NK-92 treated with Interleukin-12 subunit alpha and Interleukin-12 subunit beta, amount 100 ng/mL, for 24 hours (cell line): ENCODE data around the gene CALML4.
"Not testable (repeated sequence)": the region's sequence is repeated elsewhere in the genome, so short reads cannot be mapped to it uniquely, and the experiment has no call there.

ENCODE experiments used
- DNase-seq: peaks from one replicate; lab custom pipeline; 2025; lab: John Stamatoyannopoulos, UW

The CALML4 gene, protein sequence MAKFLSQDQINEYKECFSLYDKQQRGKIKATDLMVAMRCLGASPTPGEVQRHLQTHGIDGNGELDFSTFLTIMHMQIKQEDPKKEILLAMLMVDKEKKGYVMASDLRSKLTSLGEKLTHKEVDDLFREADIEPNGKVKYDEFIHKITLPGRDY

DNA sequence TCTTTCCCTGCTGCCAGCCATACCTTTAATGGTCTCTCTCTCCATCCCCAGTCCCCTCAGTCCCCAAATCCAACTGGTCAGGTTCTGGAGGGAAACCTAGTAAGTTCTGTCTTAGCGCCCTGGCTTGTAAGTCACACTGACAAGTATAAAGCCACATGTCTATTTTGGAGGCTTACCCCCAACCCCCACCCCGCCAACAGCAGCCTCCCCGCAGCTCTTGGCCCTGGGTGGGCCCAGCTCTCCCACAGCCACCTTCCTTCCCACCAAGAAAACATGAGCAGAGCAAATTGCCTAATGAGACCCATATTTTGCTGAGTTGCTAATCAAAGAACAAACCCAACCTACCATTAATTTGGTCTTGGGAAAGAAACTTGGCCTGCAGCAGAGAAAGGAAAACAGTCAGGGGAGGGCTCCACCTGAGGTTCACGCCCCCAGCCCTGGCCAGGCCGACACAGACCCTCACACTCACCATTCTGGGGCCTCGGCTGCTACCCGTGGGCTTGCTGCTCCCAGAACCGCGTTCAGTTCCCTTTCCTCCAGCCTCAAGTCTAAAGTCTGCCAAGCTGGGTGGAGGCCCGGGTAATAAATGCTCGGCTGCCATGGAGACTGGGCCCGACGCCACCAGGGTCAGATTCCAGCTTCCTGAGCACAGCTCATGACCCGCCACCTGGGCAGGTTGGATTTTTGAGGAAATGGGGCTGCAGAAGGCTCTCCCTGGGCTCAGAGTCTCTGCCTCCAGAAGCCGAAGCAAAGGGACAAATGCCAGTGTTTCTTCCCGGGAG lies at the start of gene CALML4:
CALML4 (minus strand) TSS at position 557 of the 782 bp plus-strand sequence; CDS start at position 472, 85 bp downstream.
- DNase-seq: no peak

DNA sequence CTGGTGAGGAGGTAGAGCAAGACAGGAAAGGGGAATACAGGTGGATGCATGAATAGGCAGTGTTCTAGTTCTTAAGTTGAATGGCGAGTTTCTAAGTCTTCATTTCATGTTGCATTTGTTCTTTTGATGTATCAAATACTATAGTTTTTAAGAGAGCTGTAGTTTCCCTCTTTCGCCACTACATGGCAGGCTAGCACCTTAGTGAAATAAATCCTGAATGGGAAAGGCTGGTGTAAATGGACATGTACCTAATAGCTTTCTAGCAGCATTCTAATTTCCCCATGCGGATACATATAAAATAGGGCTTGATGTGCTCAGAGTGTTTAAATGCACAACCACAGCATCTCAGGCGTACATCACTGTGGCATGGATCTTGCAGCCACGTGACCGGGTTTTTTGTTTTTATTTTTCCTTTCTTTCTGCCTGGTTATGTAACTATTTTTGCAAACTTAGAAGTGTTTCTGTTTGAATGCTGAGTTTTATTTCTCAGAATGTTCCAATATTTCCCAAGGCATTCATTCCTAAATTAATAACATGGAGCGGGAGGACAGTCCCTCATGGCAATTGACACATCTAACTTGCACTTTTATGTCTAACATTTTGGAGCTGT lies 47.9 kb upstream of the CALML4 start:
- DNase-seq: no peak

DNA sequence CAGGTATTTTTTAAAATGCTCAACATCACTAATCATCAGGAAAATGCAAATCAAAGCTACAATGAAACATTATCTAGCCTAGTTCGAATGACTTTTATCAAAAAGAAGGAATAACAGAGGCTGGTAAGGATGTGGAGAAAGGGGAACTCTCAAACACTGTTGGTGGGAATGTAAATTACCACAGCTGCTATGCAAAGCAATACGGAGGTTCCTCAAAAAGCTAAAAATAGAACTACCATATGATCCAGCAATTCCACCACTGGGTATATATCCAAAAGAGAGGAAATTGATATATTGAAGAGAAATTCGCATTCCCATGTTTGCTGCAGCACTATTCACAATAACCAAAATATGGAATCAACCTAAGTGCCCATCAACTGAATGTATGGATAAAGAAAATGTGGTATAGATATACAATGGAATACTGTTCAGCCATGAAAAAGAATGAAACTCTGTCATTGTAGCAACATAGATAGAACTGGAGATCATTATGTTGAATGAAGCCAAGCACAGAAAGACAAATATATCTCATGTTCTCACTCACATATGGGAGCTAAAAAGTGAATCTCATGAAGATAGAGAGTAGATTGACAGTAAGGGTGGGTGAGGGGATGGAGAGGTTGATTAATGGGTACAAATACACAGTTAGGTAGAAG lies 44.1 kb upstream of the CALML4 start:
- no peak for DNase-seq

DNA sequence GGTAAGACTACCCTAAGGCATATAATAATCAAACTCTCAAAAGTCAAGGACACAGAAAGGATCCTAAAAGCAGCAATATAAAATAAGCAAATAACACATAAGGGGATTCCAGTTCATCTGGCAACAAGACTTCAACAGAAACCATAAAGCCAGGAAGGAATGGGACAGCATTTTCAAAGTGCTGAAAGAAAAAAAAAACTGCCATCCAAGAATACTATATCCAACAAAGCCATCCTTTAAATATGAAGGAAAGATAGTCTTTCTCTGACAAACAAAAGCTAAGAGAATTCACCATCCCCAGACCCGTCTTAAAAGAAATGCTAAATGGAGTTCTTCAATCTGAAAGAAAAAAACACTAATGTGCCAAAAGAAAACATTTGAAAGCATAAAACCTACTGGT lies 39.1 kb upstream of the CALML4 start:
- no peak for DNase-seq

DNA sequence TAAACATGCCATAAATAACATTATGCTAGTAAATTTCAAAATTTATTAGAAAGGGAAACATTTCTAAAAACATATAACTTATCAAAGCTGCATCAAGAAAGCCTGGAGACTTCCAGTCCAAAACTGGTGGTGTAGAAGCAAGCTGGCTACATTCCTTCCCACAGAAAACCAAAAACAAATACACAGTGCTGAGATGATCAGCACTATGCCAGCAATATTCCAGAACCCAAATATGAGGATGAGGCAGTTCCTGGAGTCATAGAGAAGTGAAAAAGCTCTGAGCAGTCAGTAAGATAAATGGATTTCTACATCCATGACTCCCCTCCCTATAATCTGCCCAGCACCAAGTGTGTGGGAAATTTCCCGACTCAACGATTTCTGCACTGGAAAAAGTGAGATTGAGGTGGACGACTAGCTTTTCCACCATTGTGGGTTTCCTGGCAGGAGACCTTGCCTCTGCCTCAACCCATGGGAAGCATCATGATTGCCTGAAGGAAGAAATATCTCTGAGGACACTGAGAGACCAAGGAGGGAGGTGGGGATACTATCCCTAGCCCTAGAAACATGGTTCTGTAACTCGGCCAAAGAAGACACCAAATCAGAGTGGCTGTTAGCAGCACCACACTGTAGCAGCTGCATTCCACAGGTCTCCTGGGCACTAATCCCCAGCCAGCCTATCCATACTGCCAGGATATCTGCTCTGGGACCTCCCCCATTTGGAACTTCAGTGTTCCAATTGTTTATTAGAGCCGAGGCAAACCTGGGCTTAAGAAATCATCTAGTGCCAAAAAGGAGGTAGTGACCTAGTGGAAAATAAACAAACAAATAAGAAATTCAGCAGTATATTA lies 36.2 kb upstream of the CALML4 start:
- DNase-seq: no peak

DNA sequence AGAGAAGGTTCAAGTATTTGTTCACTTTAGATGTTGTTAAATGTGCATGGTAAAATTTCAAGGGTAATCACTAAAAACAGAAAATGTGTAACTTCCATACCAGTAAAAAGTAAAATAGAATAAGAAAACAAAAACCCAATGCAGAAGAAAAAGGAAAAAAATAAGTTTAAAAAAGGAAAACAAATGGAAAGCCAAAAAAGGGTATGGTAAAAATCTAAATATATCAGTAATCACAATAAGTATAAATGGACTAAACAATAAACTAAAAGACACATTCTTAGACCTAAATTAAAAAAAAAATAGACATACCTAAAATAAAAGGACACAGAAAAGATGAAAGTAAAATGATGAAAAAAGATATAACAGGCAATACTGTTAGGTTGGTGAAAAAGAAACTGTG lies 33.9 kb upstream of the CALML4 start:
- no peak for DNase-seq

DNA sequence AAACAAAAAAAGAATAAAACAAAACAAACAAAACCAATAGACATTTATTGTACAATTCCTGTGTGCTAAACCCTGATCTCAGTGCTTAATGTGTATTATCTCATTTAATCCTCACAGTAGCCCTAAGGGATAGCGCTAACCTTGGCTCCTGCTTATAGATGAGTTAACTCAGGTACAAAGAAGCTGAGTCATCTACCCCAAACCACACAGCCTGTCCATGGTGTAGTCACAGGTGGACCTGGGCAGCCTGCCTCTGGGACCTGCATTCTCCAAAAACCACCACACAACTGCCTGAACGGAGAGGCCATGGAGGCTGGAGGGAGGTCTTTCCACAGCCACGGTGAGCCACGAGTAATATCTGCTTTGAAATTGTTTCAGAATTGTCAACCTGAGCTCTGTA lies 29.9 kb upstream of the CALML4 start:
- DNase-seq: no peak

DNA sequence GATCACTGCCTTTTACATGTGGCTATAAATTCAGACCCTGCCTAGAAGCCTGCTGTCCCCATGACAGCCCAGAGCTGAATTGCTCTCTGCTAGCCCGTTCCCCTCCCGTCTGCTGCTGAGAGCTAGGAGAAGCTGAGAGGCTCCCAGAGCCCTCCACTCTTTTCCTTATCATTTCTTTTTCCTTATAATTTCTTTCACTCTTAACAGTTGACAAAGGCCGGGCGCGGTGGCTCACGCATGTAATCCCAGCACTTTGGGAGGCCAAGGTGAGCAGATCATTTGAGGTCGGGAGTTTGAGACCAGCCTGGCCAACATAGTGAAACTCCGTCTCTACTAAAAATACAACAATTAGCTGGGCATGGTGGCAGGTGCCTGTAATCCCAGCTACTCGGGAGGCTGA lies 29.4 kb upstream of the CALML4 start:
- not testable (repeated sequence) for DNase-seq

DNA sequence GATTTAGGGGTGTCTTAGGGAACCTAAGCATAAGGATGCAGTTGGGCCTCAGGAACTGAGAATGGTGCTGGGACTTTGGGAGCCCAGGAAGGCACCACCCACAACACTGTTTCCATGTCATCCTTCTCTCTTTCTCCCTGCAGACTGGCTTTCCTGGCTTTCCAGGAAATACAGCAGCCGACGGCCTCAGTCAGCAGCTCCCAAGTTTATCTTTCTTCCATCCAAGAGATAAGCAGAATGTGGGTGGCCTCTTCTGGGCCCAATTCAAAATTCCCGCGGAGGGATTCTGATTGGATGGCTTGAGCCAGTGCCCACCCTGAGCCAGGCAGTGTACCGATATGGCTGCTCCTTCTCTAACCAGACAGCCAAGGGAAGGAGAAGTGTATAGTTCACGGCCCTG lies 28.9 kb upstream of the CALML4 start:
- DNase-seq: no peak

DNA sequence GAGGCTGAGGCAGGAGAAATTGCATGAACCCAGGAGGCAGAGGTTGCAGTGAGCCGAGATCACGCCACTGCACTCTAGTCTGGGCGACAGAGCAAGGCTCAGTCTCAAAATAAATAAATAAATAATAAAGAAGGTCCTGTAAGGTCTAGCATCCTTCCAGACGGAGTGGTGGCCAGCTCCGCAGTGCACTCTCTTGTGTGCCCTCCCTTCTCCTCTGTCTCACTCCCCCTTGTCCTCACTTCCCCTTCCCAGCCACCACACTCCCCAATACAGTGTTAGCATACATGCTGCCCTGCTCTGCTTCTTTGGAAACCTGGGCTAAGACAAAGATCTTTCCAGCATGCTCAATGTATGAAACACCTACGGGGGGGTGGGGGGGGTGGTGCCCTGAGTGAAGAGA lies 27.8 kb upstream of the CALML4 start:
- DNase-seq: no peak

DNA sequence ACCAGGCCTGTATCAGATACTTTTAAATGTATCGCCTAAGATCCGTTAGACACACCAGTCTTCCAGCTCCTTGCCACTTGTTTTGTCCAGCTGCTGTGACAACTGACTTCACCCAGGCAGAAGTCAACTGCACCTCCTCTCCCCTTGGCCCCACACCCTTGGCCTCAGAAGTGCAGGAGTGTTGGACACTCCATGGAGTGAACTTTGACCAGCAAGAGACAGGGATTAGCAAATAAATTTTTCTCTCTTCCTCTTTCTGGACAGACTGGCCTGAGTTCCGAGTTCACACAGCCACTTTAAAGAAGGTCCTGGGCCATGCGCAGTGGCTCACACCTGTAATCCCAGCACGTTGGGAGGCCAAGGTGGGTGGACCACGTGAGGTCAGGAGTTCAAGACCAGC lies 27.3 kb upstream of the CALML4 start:
- DNase-seq: no peak

DNA sequence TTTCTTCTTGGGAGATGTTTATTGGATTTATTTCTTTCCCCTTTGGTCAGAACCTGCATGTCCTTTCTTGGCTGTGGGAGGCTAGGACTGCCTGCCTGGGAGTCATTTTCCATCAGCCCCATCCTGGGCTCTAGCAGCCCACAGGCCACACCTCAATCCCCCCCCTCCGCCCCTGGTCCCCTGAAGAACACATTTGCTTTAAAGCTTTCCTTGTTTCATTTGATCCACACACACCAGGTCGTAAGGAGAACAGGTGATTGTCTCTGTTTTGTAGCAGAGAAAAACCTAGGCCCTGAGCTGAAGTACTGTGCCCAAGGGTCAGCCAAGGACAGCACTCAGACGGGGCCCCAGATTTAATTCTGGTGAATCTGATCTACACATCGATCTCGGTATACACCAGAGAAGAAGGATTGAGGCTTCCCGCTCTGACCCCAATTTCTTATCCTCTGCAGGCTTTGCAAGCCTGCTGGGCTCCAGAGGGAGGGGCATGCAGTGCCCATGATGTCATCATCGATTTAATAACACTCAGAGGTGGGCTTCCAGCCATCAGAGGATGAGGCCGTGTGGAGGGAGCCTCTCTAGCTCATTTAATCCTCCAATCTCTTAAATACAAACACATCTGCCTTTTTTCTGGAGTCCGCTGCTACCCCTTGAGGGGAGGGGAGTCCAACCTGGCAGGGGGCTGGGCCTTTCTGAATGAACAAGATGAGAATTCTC lies 26.1 kb upstream of the CALML4 start:
- DNase-seq: no peak

DNA sequence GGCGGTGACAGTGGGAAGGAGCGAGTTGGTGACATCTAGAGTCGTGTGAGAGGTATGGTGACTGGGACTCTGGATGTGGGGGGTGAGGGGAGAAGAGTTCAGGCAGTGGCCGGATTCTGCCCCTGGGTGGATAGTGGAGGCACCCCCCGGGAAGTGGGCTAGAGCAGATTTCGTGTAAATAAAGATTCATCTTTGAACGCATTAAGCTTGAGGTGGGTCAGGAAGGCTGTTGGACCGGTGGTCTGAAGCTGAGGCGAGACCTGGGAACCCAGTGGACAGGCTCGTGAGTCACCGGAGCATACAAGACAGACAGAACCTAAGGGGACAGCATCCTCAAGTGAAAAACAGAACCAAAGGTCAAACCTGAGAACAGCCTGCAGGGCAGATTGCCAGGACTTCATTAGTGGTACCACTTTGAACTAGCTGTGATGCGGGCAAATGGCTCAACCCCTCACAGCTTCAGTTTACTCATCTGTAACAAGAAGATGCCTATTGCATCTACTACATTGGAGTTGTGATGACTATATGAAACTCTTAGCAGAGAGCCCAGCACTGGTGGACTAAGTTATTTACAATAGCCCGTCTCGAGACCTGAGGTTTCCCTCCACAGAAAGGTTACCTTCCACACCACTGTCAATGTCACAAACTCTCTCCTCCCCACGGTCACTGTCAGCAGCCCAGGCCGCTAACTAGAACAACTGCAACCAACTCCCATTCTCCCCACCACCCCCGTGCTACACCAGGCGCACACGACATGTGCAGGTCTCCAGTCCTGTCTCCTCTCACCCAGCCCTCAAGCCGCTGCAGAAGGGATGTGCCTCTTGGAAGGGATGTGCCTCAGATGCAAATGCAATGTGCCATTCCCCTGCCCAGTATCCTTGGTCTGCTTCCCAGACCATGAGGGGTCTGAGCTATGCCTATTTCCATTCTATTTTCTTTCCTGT lies 25.3 kb upstream of the CALML4 start:
- DNase-seq: no peak

DNA sequence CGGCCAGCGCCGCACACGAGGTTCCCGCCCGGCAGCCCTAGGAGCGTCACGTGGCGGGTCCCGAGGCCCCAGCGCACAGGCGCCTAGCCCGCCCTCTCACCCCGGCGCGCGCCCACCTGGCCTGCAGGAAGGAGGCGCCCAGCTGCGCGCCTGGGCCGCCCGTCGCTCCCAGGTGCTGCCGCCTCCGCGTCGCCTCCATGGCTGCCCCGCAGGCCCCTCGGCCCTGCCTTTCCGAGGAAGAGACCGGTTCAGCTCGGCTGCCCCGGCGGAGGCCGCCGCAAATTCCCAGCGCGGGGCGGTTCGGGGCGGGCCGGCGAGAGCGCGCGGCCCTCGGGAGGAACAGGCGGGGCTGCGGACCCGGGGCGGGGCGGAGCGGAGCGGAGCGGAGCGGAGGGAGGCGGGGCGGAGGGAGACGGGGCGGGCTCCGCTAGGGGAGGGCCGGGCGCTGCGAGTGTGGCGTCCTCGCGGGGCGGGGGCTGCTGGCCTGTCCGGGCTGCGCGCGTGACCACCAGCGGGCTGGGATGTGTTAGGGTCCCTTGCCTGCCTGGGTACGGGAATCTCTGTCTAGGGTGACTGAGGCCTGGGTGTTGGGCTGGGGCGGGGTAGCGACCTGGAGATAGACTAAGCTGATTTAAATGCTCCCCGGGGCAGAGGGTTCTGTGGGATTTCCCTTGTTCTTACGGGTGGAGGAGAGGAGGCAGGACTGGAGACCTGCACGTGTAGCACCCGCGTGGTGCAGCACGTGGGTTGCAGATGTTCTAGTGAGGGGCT lies 24.4 kb upstream of the CALML4 start, which contains the start of gene CLN6:
CLN6 (minus strand) TSS at position 343 of the 771 bp plus-strand sequence; CDS start at position 199, 144 bp downstream.
- DNase-seq: peak; percentile 80

DNA sequence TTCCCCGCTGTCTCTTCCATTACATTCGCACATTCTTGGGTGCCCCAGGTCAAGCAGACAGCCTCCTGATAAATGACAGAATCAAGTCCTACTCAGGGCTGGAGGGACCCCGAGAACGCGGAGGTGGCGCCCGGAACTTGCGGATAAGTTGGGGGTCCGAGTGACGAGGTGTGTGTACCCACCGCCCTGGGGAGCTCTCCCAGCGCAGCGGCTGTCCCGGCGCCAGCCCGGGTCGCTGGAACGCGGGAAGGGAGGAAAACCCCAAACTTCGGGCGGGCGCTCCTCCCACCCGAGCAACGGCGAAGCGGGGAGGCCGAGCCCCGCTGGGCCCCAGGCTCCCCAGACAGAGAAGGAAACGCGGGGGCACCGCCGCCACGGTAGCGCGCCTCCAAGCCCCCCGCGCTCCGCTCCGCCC lies 23.8 kb upstream of the CALML4 start:
- no peak for DNase-seq

DNA sequence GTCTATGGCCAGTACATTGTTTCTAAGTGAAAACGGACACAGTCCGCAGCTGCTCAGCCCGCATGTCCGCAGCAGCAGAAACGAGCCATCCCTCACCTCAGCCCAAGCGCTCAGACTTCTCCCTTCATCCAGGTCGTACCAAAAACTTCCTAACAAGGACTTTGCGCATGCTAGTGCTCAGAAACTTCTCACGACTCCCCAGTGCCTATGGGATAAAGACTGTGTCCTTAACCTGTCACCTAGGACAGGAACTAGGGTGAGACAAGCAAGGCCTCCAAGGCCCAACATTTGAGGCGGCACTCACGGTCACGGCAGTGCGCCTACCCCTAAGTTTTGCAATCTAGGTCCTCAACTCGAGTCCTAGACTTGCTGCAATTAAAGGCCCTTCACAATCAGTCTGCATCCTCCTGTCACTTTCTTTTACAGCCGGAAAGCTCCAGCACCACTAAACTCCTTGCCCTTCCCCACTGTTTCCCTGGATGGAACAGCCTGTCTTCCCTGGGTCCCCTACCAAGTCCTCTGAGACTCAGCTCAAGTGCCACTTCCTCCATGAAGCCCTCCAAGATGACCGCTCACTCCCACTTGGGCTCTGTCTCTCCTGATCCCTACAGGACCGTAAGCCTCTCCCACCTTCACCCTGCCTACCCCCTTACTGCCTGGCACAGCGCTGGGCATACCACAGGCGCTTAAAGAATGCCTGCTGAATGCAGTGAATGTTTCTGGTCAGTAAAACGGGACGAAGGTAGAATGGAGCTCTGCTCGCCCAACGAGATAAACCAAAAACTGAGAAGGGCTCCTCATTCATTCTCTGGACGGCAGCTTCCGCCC lies 23.2 kb upstream of the CALML4 start:
- DNase-seq: no peak

DNA sequence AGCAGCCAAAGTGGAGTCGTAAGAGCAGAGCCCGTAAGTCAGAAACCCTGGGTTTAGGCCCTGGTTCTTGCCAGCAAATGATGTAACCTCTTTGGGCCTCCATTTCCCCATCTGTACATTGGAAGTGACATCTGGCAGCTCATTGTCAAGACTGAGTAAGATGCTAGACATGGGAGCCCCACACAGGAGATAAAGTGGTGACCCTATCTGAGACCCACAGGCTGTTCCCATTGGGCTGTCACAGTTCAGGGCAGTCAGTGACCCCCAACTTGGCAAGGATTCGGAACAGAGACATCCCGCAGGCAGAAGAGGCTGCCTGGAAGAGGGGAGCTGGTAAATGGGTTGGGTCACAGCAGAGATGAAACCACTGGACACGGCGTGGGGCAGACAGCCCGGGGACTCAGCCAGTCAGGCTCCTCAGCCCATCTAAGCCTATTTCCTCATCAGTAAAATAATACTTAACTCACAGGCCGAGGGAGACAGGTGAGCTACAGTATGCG lies 22.6 kb upstream of the CALML4 start:
- no peak for DNase-seq

DNA sequence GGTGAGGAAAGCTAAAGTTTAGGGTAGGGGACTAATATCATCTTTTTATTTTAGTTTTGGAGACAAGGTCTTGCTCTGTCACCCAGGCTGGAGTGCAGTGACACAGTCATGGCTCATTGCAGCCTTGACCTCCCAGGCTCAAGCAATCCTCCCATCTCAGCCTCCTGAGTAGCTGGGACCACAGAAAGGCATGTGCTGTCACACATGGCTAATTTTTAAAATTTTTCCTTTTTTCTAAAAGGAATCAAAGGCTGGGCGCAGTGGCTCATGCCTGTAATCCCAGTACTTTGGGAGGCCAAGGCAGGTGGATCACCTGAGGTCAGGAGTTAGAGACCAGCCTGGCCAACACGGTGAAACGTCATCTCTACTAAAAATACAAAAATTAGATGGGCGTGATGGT lies 20.3 kb upstream of the CALML4 start:
- DNase-seq: not testable (repeated sequence)
